Thoracic aorta (tissue), 2 donors: Measurements from ENCODE around the gene NREP. TPM values are rescaled to one million over a fixed set of nuclear protein-coding genes. Genes with fewer than 3 reads are reported as not detected.

Experiments used
- ATAC-seq: fragments of 150-250 bp; one replicate; pipeline ENCODE4 v1.8.0; 2017; ENCODE audit warnings: low read depth; ENCODE audit not compliant: insufficient number of reproducible peaks, low FRiP score
- DNase-seq: peaks from one replicate; pipeline ENCODE4 v3.0.0-alpha.2; 2020; ENCODE audit warnings: low spot score
- H3K27ac ChIP-seq, 2 donors: fragments of 200-600 bp; sonication (generic); 1 replicate in 1 of 2; 2 replicates in 1 of 2; pipeline ENCODE4 v1.5.1; 2016; ENCODE audit warnings: mild to moderate bottlenecking in 2 of 2, moderate library complexity in 2 of 2
- H3K27me3 ChIP-seq: fragments of 200-600 bp; sonication (generic); replicated peaks from 2 replicates; pipeline ENCODE4 v1.6.0; 2016; ENCODE audit warnings: mild to moderate bottlenecking; ENCODE audit not compliant: insufficient read depth
- H3K36me3 ChIP-seq: fragments of 200-600 bp; sonication (generic); one replicate; pipeline ENCODE4 v1.5.1; 2016
- H3K4me1 ChIP-seq, 2 donors: fragments of 200-600 bp; sonication (generic); 1 replicate in 1 of 2; 2 replicates in 1 of 2; pipeline versions ENCODE4 v1.5.1 to v1.6.0; 2016; ENCODE audit warnings: low read depth in 2 of 2, mild to moderate bottlenecking in 1 of 2; ENCODE audit not compliant: control insufficient read depth in 1 of 2
- H3K4me3 ChIP-seq: fragments of 200-600 bp; sonication (generic); 2 replicates; pipeline ENCODE4 v1.5.1; 2016; ENCODE audit warnings: mild to moderate bottlenecking
- H3K9me3 ChIP-seq: fragments of 200-600 bp; sonication (generic); 2 replicates; pipeline ENCODE4 v1.5.1; 2016
- CTCF ChIP-seq: fragments of 200-600 bp; sonication (generic); IDR thresholded peaks from one replicate; pipeline ENCODE4 v1.5.1; 2019; ENCODE audit warnings: antibody characterized with exemption
- total RNA-seq, 2 donors: library from RNA; depleted of rRNA; stranded (reverse); fragments of >200 nt; gene quantifications; one replicate each; pipeline versions ENCODE4 v1.1.0 to v1.2.3, GENCODE V29; 2016

The NREP gene
- total RNA-seq, 2 donors from 2014 or later: 15.3 to 18.0 TPM

GRCh38 chr5:111697215-111697614, 59.8 kb downstream of the NREP start:
- no peak overlapping the region for H3K27ac ChIP-seq
- ATAC-seq: no peak
- DNase-seq: no peak
- no peaks in the 10 kb centered on the region for H3K9me3 ChIP-seq
- no peaks in the 10 kb centered on the region for H3K27me3 ChIP-seq
- H3K4me1 ChIP-seq: peaks cover 0 to 14% of the 10 kb centered on the region in 2 donors
- no peaks in the 10 kb centered on the region for H3K36me3 ChIP-seq
- no peak for TF ChIP-seq CTCF
- no peak overlapping the region for H3K4me3 ChIP-seq

GRCh38 chr5:111695991-111696390, 61.0 kb downstream of the NREP start:
- H3K27ac ChIP-seq: no peak overlapping the region
- H3K9me3 ChIP-seq: no peaks in the 10 kb centered on the region
- H3K4me1 ChIP-seq: peaks cover 0 to 14% of the 10 kb centered on the region in 2 donors
- no peaks in the 10 kb centered on the region for H3K36me3 ChIP-seq
- H3K27me3 ChIP-seq: no peaks in the 10 kb centered on the region
- H3K4me3 ChIP-seq: no peak overlapping the region
- ATAC-seq: no peak
- TF ChIP-seq CTCF: no peak
- no peak for DNase-seq

GRCh38 chr5:111694133-111694532, 62.9 kb downstream of the NREP start:
- no peak for ATAC-seq

GRCh38 chr5:111691914-111692313, 65.1 kb downstream of the NREP start:
- Histone ChIP-seq H3K4me3 (no peak overlapping the region), H3K9me3 (no peaks in the 10 kb centered on the region), H3K27me3 (no peaks in the 10 kb centered on the region), H3K4me1 (no peaks in the 10 kb centered on the region), H3K27ac (no peak overlapping the region), H3K36me3 (no peaks in the 10 kb centered on the region)
- no peak for DNase-seq
- no peak for TF ChIP-seq CTCF
- no peak for ATAC-seq

More at GRCh38 chr5:111694133-111694532, 62.9 kb downstream of the NREP start:
- Histone ChIP-seq H3K27ac (no peak overlapping the region), H3K36me3 (no peaks in the 10 kb centered on the region), H3K27me3 (no peaks in the 10 kb centered on the region), H3K4me3 (no peak overlapping the region), H3K4me1 (peaks cover 0 to 14% of the 10 kb centered on the region in 2 donors), H3K9me3 (no peaks in the 10 kb centered on the region)
- DNase-seq: no peak
- TF ChIP-seq CTCF: no peak

- no peaks in the 10 kb centered on the region for H3K9me3 ChIP-seq
- DNase-seq (no peak), ATAC-seq (no peak)
- no peak overlapping the region for H3K4me3 ChIP-seq
- H3K4me1 ChIP-seq: no peaks in the 10 kb centered on the region
- H3K27ac ChIP-seq: no peak overlapping the region
- TF ChIP-seq CTCF: no peak
- H3K27me3 ChIP-seq: no peaks in the 10 kb centered on the region
- H3K36me3 ChIP-seq: no peaks in the 10 kb centered on the region
These were observed 65.5 kb downstream of the NREP start for GRCh38 chr5:111691508-111691907.
